GM21825 (cell line): ENCODE results near the gene PEX14.

Source experiments
- ATAC-seq: cut with Tn5 transposase; IDR thresholded peaks from one replicate; pipeline ENCODE4 v1.9.1; 2021; ENCODE audit warnings: mild to moderate bottlenecking, moderate library complexity; ENCODE audit not compliant: unreplicated experiment

Gene PEX14

DNA sequence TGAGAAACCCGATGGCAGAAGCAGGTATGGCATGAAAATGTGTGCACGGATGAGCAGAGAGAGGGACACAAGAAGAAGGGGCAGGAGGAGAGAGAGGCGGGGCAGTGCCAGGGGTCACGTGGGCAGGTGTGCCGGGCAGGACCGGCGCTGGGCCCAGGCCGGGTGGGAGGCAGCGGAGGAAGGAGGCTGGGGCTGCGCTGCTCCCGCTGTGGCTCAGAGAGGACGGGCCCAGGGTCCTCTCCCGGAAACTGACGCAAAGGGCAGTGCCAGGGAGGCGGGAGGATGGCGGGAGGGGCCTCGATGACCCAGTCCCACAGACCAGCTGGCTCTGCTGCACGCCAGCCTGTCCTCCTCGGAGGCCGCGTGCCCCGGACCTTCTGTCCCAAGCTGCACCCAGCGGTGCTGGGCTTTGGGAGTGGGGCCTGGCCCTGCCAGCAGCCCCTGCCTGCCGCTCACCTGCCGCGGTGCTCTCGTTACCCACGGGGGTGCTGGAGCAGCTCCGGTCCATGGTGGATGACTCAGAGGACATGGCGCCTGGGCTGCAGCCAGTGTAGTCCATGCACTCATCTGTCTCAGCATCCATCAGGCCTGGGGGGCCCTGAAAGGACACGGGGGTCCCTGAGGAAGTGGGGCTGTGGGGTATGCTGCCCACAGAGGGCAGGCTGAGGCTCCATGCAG is 167.8 kb downstream of the PEX14 start:
- ATAC-seq: no peak

DNA sequence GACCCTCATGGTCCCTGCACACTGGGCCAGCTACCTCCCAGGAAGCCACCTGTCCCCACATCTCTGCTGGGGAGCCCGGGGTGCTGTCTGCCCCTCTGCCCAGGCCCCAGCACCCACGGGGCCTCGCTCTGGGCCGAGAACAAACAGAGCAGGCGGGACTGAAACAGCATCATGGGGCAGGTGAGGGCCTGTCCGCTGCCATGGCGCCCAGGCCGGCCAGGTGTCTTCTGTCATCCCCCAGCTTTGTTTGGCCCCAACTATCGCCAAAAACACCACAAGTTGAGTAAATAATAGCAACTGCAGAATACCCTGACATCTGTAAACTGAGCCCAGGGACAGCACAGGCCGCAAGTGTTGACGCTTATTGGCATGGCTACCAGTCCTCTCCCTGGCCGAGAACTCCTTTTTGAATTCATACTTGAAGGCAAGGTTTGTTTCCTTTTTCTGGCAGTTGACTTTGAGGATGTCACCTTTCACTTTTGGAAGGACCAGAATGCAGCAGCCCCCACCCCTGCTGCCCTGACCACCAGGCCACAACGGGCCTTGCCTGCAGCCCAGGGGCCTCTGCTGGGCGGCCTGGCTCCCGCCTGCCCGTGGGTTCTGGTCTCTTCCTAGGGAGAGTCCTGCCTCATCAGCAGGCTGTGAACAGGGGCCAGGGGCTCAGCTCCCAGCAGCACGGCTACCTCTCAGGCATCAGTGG is 169.0 kb downstream of the PEX14 start:
- ATAC-seq: no peak

DNA sequence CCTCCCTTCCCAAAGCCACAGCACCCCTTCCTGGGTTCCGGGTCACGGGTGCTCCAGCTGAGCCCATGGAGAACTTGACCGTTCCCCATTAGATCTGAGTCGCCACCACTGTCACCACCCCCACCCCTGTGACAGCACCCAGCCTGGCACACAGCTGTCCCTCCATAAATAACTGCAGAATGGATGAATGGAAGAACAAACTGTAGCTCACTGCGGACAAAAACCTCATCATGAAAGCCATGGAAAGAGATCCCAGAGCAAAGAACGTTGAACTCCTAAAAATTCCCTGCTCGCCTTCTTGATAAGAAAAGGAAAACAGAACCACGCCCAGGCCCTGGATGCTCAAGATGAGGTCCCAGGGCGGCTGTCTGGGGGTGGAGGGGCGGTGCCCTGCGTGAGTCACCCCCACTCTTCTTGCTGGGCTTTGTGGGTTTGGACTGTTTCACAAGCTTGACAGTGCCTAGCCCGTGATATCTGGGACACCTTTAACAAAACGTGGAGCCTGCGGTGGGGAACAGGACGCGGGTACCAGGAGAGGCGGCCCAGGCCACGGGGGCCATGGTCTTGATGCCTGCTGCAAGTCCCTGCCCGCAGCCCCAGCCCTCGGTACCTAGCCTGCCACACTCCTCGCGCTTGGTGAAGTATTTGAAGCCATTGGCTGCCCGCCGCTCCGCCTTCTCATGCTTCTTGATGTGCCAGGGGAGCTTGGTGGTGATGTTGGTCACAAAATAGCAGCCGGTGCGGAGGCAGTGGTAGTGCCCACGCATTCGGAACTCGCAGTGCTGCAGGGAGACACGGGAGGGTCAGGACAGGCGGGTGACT is 169.8 kb downstream of the PEX14 start:
- no peak for ATAC-seq

DNA sequence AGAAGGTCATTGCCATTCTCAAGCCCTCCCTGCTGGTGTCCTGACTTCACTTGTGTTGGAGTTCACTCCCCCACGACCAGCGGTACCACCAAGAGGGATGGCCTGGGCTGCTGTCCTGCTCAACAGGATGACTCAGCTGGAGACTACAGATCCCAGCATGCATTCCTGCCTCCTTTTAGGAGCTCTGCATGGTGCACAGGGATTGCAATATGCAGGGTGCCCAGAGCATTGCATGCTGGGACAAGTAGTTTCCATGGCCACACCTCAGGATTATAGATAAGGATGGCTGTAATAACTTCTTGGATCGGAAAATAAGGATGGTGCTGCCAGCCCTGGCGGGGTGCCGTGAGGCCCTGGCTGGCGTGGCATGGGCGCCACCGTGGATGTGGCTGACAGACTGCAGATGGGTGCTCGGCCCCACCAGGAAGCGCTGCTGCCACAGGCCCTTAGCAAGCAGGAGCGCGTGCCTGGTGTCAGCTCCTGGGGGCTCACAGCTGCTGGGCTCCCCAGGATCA is 171.7 kb downstream of the PEX14 start:
- ATAC-seq: no peak

DNA sequence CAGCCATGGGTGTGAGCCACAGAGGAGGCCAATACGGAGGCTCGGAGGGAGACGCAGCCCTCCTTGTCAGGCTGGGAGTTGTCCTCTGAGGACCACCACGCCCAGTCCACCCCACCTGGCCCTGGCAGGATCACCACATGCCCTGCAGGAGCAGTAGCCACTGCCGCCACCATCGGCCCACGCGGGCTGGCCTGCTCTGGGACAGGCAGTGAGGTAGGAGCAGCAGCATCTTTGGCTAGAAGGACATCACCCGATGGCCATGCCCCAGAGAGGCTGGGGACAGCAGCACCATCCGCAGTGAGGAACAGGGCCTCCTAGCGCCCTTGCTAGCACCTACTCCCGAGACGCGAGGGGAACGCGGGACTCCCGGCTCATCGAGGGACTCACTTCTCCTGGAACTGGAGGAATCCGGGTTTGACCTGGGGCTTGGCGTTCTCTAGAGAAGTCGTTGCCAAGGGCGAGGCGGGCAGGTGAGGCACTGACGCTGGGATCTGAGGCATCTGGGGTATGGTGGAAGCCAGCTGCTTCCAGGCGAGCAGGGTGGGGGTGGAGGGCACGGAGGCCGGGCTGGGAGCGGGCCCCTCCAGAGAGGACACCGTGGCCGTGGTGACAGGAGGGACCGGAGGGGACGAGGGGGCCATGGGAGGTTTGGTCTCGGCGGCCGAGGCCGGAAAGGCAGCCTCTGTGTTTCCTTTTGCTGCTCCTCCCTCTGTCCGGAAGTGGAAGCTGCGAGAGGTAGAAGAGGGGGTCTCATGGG is 172.8 kb downstream of the PEX14 start:
- no peak for ATAC-seq

DNA sequence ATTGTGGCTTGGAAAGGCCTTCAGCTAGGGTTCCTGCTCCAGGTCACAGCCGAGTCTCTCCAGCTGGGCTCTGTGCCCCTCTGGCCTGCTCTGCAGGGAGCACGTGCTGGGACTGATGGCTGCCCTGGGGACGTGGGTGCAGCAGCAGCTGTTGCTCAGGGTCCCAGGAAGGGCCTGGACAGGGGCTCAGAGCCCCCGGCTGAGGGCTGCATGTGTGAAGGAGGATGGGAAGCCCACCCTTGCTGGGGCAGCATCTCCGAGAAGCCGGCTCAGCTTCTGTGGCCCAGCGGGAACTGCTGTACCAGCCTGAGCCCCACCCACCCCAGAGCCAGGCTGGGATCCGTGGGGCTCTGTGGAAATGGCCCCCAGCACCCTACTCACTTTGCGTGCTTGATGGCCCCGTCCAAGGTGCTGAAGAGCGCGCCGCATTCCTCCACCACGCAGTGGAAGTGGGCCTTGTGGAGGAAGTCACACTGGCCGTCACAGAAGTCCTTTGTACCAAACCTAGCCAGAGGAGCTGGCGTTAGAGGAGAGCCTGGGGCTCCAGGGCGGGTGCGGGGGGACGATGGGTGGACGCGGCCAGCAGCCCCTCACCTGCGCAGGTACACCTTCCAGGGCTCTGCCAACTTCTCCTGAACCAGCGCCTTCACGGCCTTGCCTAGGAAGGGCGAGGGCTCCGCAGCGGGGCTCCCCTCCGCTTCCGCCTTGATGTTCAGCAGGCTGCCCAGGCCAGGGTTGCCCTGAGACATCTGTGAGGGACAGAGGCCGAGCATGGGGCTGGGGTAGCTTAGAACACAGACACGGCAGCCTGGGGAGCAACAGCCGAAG is 174.2 kb downstream of the PEX14 start:
- no peak for ATAC-seq

DNA sequence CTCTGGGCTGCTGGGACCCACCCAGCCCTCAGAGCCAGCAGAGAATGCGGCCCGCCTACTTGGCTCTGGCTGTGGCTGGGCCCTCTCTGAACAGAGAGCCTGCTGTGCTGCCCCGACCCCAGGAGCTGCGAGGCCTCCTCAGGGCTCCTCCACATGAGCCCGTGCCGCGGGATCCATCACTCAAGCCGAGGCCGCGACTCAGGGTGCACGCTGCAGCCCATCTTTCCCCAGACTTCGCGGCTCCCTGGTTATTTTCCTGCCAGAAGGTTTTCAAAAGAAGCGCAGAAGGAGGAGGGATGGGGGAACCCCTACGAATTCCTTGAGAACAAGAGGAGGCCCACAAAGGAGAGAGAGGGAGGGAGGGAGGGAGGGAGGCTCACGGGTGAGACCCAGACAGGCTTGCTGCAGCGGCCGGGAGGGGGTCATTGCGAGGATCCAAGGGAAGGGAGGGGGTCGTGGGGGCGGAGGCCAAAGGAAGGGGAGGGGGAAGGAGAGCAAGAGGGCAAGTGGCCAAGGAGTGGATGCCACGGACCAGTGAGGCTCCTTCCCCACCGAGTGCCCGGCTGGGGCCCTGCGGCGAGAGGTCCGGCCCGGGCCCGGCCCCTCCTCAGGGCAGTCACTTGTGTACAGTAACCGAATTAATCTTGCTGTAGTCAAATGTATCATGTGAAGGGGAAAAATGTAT is 174.9 kb downstream of the PEX14 start:
- ATAC-seq: no peak

DNA sequence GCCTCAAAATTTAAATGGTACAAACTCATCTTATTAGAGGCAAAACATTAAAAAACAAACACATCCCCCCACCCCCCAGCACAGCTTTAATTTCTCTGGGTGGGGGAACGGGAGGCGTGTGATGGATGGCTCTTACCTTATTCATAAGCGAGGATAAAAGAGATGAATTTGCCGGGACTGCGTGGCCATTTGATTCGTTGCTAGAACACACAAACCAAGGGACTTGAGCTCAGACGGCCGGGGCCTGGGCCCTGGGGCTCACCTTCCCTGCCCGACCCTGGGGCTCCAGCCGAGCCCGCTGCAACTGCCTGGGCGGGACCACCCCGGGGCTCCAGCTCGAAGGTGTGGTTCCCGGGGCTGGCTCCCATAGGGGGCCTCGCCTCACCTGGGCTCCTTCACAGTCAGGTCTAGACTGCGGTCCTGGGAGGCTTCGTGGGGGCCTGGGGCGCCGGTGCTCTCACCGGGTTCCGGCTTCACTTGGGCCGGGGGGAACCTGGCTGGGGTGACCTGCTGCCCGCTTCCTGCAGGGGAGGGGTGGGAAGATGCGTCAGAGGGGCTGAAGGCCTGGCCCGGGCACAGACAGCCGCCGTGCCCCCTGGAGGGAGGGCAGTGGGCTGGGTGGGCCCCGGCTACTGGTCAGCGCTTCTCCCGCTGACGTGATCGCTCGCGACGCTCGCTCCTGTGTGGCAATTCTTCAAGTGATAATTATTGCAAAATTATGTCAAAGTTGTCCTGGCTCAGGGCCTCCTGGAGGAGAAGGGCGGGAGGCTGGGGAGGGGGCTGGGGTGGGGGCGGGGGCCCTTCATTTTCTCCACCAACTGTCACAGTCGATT is 176.0 kb downstream of the PEX14 start:
- ATAC-seq: no peak

DNA sequence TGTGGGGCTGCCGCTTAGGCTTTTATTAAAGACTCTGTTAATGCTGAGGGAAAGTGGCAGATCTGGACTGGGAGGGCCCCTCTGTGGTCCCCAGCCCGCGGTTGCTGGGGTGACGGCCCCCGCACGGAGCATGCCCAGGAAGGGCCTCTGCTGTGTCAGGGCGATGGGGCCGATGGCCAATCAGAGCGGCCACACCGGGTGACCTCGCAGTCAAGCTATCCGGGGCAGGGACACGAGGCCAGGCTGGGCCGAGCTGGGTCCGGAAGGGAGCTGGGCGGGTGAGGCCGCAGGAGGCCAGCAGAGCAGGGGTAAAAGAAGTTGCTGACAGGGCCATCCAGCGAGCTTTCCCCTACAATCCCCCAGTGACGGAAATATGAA is 176.6 kb downstream of the PEX14 start:
- ATAC-seq: no peak

DNA sequence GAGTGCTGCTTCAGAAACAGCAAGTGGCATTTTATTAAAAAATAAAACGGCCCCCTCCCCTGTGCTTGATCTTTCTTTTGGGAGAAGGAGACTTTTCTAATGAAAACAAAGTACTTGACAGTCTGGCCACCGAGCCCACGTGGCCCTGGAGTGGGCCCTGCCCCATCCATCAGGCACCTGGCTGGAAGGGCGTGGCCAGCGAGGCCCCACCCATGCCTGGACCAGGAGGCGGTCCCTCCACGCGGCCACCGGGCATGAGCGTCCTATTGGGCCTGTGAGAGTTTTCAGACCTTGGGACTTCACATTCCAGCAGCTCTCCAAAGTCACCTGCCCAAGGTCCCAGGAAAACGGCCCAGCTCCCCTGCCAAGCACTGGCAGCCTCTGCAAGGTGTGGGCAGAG is 177.0 kb downstream of the PEX14 start:
- ATAC-seq: no peak

DNA sequence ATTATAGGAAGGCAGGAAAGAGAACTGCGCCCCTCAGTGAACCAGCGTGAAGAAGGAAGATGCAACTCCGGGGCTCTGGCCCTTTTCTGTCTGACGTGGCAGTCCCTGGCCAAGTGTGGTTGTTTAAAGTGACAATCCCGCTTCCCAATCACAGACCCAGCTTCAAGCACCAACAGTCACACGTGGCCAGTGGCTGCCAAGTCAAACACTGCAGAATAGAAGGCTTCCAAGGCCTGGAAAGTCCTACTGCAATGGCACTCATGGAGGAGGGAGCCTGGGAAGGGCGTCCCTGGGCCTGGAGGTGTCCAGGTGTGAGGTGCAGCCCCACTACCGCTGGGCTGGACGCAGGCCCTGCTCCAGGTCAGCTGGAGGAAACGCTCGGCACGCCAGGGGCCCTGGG is 177.9 kb downstream of the PEX14 start:
- no peak for ATAC-seq

DNA sequence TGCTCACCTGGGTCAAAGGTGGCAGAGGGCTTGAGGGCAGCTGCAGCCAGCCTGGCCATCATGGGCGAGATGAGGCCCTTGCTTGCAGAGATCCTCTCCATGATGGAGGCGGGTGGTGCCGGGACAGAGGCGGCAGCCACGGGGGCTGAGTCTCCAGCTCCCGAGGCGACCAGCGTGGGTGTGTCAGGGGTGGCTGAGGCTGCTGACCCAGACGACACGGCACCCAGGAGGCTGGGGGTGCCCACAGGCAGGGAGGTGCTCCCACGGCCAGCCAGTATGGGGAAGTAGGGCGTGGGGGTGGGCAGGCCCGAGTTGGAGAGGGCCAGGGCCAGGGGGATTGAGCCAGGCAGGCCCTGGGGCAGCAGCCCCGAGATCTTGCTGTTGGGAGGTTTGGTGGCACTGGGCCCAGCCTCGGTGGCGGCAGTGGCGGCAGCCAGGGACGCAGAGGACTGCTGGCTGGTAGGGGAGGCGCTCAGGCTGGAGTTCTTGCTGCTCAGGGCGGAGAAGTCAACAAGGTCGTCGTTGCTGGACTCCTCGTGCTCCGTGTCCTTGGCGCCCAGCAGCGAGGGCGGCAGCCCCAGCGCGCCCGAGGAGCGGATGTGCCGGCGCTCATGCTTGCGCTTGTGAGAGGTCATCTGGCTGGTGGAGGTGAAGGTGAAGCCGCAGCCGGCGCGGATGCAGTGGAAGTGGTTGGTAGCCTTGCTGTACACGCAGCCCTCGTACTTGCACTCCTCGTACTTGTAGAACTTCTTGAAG is 178.8 kb downstream of the PEX14 start:
- ATAC-seq: no peak

DNA sequence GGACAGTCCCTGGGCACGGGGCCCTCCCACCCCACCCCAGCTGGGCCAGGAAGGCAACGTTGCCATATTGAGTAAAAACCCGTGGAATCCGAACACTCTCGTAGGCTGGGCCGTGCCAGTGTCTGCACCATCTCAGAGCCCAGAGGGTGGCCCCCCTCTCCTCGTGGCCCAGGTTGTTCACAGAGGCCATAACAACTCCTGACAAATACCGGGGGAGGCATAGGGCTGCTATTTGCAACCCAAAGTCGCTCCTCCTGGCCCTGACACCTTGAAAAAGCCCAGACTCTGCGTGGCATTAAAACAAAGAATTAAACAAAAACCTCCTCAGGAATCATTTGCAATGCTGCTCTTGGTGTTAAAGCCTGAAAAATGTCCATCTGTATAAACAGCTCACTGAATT is 180.3 kb downstream of the PEX14 start:
- no peak for ATAC-seq

DNA sequence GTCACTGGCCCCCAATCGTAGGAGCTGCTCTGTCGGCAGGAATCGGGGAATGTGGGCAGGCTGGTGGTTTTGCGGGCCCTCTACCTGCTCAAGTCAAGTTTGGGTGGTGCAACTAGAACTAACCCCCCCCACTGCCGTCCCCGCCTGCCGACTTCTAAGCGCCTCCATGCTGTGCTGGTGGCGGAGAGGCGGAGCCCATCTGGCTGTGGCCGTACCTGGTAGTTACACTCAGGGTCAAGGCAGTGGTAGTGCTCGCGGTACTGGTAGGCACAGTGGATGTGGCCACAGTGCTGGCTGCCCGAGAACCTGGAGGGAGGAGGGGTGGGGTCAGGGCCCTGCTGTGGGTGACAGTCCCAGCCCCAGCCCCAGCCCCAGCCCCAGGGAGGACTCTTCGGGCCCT is 181.7 kb downstream of the PEX14 start:
- ATAC-seq: no peak

DNA sequence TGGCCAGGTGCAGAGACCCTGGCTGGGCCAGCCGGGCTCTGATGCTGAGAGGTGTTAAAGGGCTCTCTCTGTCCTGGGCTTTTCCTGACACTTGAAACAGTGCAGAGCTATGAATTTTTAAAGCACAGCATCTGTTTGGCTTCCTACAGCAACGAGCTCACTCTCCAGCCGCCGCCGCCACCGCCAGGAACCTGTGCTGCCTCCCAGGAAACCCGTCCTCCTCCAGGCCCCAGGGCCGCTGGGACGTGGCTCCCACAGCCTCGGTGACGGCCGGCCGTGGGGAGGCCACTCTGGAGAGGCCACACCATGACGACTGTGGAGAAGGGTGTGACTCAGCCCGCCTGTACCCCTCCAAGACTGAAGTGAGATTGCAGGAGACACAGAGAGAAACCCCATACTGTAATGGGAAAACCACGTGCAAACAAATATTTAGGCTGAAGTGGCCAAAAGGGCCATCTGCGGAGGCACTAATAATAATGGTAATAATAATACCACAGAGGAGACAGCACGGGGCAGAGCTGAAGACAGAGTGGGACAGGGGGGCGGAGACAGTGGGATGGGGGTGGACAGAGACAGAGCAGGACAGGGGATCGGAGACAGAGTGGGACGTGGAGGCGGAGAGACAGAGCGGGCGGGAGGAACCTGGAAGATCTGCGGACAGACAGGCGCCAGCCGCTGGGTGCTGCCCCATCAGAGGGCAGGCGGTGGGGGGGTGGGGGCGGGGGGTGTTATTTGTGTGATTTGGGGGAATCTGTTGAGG is 182.5 kb downstream of the PEX14 start:
- no peak for ATAC-seq

DNA sequence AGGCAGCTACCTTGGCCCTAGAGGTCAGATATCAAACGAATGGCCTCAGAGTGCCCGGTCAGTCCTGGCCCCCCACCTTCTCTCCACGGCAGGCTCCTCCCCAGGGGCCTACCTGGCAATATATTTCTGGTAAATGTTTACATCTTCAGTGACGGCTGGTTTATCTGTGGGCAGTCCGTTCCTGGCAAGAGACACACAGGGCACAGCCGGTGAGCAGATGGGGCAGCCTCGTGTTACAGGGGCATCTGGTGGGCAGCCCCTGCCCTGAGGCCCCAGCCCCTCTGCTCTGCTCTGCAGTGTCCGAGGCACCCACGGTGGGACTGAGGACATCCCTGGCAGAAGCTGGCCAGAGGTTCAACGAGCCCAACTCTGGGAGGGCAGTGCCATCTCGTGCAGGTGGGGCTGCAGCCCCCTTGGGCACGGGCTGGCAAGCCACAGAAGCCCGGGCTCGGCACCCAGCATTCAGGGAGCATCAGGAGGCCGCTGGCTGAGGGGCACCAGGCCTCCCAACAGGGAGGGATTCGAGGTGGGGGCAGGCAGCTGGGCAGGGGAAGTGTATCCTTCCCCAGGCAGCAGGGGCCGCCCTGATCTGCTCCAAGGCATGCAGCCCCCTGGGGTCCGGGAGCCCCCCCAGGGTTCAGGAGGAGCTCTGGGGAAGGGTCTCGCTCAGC is 183.8 kb downstream of the PEX14 start:
- no peak for ATAC-seq

DNA sequence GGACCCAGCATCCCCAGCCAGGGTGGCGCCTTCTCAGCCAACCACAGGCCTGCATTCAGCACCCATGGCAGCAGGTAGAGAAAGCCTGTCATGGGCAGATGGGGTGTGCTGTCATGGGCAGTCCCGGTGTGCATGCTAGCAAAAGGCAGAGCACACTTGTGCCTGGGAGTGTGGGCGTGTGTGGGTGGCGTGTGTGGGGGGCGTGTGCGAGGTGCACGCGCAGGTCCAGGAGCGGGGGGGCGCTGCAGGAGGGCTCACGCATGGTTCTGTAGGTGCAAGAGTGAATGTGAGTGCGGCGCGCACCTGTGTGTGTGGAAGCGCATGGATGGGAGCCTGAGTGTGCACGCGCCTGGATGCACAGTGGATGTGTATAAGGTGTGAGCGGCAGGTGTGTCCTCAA is 184.5 kb downstream of the PEX14 start:
- no peak for ATAC-seq
